Measurements from ENCODE around the gene AUTS2.

DNA sequence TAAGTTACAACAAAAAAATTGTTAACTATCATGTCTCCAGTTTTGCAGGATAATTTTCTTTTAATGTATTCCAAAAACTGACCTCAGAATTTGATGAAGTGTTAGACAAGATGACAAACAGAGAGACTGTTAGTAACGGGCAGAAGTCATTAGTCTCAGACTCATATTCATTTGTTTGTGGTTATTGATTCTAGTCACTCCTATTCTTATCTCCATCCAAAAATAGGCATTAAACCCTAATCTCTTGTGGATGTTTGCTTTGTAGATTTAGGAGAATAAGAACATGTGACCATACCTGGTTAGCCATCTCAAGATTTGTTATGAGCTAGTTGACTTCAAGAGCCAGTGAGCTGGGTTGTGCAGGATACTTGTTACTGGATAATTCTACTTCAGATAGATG lies 261.1 kb downstream of the AUTS2 start:
- TF ChIP-seq, protein P1, sequence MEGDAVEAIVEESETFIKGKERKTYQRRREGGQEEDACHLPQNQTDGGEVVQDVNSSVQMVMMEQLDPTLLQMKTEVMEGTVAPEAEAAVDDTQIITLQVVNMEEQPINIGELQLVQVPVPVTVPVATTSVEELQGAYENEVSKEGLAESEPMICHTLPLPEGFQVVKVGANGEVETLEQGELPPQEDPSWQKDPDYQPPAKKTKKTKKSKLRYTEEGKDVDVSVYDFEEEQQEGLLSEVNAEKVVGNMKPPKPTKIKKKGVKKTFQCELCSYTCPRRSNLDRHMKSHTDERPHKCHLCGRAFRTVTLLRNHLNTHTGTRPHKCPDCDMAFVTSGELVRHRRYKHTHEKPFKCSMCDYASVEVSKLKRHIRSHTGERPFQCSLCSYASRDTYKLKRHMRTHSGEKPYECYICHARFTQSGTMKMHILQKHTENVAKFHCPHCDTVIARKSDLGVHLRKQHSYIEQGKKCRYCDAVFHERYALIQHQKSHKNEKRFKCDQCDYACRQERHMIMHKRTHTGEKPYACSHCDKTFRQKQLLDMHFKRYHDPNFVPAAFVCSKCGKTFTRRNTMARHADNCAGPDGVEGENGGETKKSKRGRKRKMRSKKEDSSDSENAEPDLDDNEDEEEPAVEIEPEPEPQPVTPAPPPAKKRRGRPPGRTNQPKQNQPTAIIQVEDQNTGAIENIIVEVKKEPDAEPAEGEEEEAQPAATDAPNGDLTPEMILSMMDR (IDR thresholded peaks at IDR 0.05): no peak
- no peak for TF ChIP-seq E2F1 (CRISPR knock-in tag; IDR thresholded peaks at IDR 0.05)
- no peak for TF ChIP-seq ZBTB21 (CRISPR knock-in tag; IDR thresholded peaks at IDR 0.05; ENCODE audit: borderline replicate concordance)
- TF ChIP-seq ZNF423 (CRISPR knock-in tag; IDR thresholded peaks at IDR 0.05): no peak
- no peak for TF ChIP-seq SOX15 (CRISPR knock-in tag; IDR thresholded peaks at IDR 0.05)
- TF ChIP-seq CREB1 (CRISPR knock-in tag; IDR thresholded peaks at IDR 0.05): no peak
- TF ChIP-seq ZSCAN18 (CRISPR knock-in tag; IDR thresholded peaks at IDR 0.05): no peak
